Keratinocyte (primary cell): ENCODE results near the gene PRXL2B. TPM values are rescaled to one million over a fixed set of nuclear protein-coding genes. Genes with fewer than 3 reads are reported as not detected.

Source experiments
- DNase-seq: peaks from one replicate; pipeline ENCODE4 v3.0.0-alpha.2; 2011; ENCODE audit warnings: low read depth, missing footprints, low spot score
- FAIRE-seq: peaks from 2 replicates; lab custom pipeline; 2011; peaks lifted over from hg19 to GRCh38; lab: Jason Lieb, UNC
- H2AFZ ChIP-seq: 2 replicates; pipeline ENCODE4 v1.6.0; 2012; ENCODE audit warnings: low read length, control low read depth, inconsistent platforms; ENCODE audit not compliant: control insufficient read depth
- H3K27ac ChIP-seq: 2 replicates; pipeline ENCODE4 v1.5.1; 2011; ENCODE audit warnings: low read length; ENCODE audit not compliant: control insufficient read depth, insufficient read depth
- H3K27me3 ChIP-seq: 3 replicates; pipeline ENCODE4 v1.6.0; 2011; ENCODE audit warnings: low read length; ENCODE audit not compliant: control insufficient read depth, insufficient read depth; ENCODE audit errors: extremely low read depth
- H3K36me3 ChIP-seq, 2 experiments: 2 replicates in 1 of 2; 3 replicates in 1 of 2; pipeline ENCODE4 v1.5.1; 2011; ENCODE audit warnings: low read length in 2 of 2, mild to moderate bottlenecking in 1 of 2; ENCODE audit not compliant: control insufficient read depth in 2 of 2, insufficient read depth in 2 of 2; ENCODE audit errors: extremely low read depth in 1 of 2
- H3K4me1 ChIP-seq: 3 replicates; pipeline ENCODE4 v1.5.1; 2011; ENCODE audit warnings: low read length; ENCODE audit not compliant: control insufficient read depth, insufficient read depth; ENCODE audit errors: extremely low read depth
- H3K4me2 ChIP-seq: 3 replicates; pipeline ENCODE4 v1.6.0; 2011; ENCODE audit warnings: low read depth, low read length; ENCODE audit not compliant: control insufficient read depth, insufficient read depth; ENCODE audit errors: extremely low read depth
- H3K4me3 ChIP-seq, 3 experiments: fragments of 200-600 bp in 1 of 3; sonication (generic) in 1 of 3; 2 replicates in 2 of 3; 3 replicates in 1 of 3; pipeline ENCODE4 v1.5.1; 2011 to 2016; ENCODE audit warnings: low read length in 3 of 3, mild to moderate bottlenecking in 3 of 3, control low read depth in 2 of 3, inconsistent platforms in 1 of 3, low read depth in 1 of 3, mixed read lengths in 1 of 3, mixed run types in 1 of 3, moderate library complexity in 1 of 3; ENCODE audit not compliant: control insufficient read depth in 2 of 3, insufficient read depth in 2 of 3; ENCODE audit errors: extremely low read depth in 1 of 3
- H3K79me2 ChIP-seq: 2 replicates; pipeline ENCODE4 v1.6.0; 2012; ENCODE audit warnings: low read length; ENCODE audit not compliant: control insufficient read depth, insufficient read depth
- H3K9ac ChIP-seq: 3 replicates; pipeline ENCODE4 v1.6.0; 2011; ENCODE audit warnings: low read length; ENCODE audit not compliant: control insufficient read depth, insufficient read depth; ENCODE audit errors: extremely low read depth
- H3K9me1 ChIP-seq: 3 replicates; pipeline ENCODE4 v1.6.0; 2011; ENCODE audit warnings: low read length; ENCODE audit not compliant: control insufficient read depth, insufficient read depth; ENCODE audit errors: extremely low read depth
- H3K9me3 ChIP-seq: 2 replicates; pipeline ENCODE4 v1.5.1; 2012; ENCODE audit warnings: low read depth, low read length; ENCODE audit not compliant: control insufficient read depth
- H4K20me1 ChIP-seq: 3 replicates; pipeline ENCODE4 v1.6.0; 2011; ENCODE audit warnings: low read length; ENCODE audit not compliant: control insufficient read depth, insufficient read depth; ENCODE audit errors: extremely low read depth
- CTCF ChIP-seq, 3 experiments: IDR thresholded peaks in 1 of 3; conservative IDR thresholded peaks in 1 of 3; optimal IDR thresholded peaks in 1 of 3; 2 replicates in 2 of 3; 3 replicates in 1 of 3; pipeline versions ENCODE3 to v1.5.1; 2011; ENCODE audit warnings: low read length in 3 of 3, mild to moderate bottlenecking in 3 of 3, moderate library complexity in 2 of 3, control low read depth in 1 of 3, inconsistent platforms in 1 of 3; ENCODE audit not compliant: insufficient read depth in 2 of 3; ENCODE audit errors: extremely low read depth in 1 of 3
- EZH2 ChIP-seq: IDR thresholded peaks from one replicate; pipeline ENCODE4 v1.6.1; 2012; ENCODE audit warnings: inconsistent platforms, mild to moderate bottlenecking, low read length, moderate library complexity
- dilution Hi-C: fragments of 300-500 bp; cut with MboI; formaldehyde crosslinking; loops from one replicate; pipeline ENCODE4 v1.7.0; 2020; ENCODE audit warnings: low sequenced_read_pairs; ENCODE audit not compliant: extremely low pct_ligation_motif_present
- polyA plus RNA-seq, 5 experiments: library from polyadenylated mRNA; depleted of rRNA in 3 of 5; stranded (reverse) in 3 of 5; stranded (forward) in 1 of 5; unstranded in 1 of 5; fragments of >200 nt; gene quantifications; 1 replicate in 1 of 5; 2 replicates in 3 of 5; 3 replicates in 1 of 5; pipeline versions ENCODE4 v1.2.1 to v1.2.3, GENCODE V29; 2011 to 2012; ENCODE audit warnings: missing spikeins in 2 of 5, low read depth in 1 of 5, low replicate concordance in 1 of 5

Gene PRXL2B
- polyA plus RNA-seq, 1 donor (not counting 4 experiments of a cell fraction or from before 2014, with no cell fraction given): 11.4 TPM

- peak overlapping the region; percentile 82 for H3K4me2 ChIP-seq
- no peaks in the 10 kb centered on the region for H3K79me2 ChIP-seq
- dilution Hi-C loops: no loop called here
- no peak overlapping the region for H3K27ac ChIP-seq
- no peaks in the 10 kb centered on the region for H4K20me1 ChIP-seq
- DNase-seq (no peak), FAIRE-seq (no peak)
- peak overlapping the region; percentile 61 for H3K9ac ChIP-seq
- H3K9me1 ChIP-seq: no peaks in the 10 kb centered on the region
- H3K36me3 ChIP-seq: no peaks in the 10 kb centered on the region
- peaks cover 8% of the 10 kb centered on the region for H3K4me1 ChIP-seq
- no peaks in the 10 kb centered on the region for H3K27me3 ChIP-seq
- H2AFZ ChIP-seq: peak overlapping the region; percentile 77
- no peaks in the 10 kb centered on the region for H3K9me3 ChIP-seq
- H3K4me3 ChIP-seq: peak overlapping the region; percentile 59 to 70 (median 64)
- TF ChIP-seq EZH2 (no peak), CTCF (optimal IDR thresholded peaks at IDR 0.05 in 1 of 3, IDR thresholded peaks at IDR 0.05 in 1 of 3, conservative IDR thresholded peaks at IDR 0.05 in 1 of 3; ENCODE audit: extremely low read depth in 1 of 3, insufficient read depth in 2 of 3, low read length in 3 of 3) (no peak)
These were observed 688 bp downstream of the PRXL2B start for GRCh38 chr1:2587071-2587859.

GRCh38 chr1:2587860-2588571, 1.4 kb downstream of the PRXL2B start:
- H3K9ac ChIP-seq: no peak overlapping the region
- FAIRE-seq: no peak
- peak overlapping the region in 1 of 3 experiments; percentile 59 for H3K4me3 ChIP-seq

More at GRCh38 chr1:2587860-2588571, 1.4 kb downstream of the PRXL2B start:
- no peaks in the 10 kb centered on the region for H3K9me3 ChIP-seq
- no peak for TF ChIP-seq CTCF (optimal IDR thresholded peaks at IDR 0.05 in 1 of 3, IDR thresholded peaks at IDR 0.05 in 1 of 3, conservative IDR thresholded peaks at IDR 0.05 in 1 of 3; ENCODE audit: extremely low read depth in 1 of 3, insufficient read depth in 2 of 3, low read length in 3 of 3)
- no peak for TF ChIP-seq EZH2
- H3K4me1 ChIP-seq: peaks cover 8% of the 10 kb centered on the region
- H2AFZ ChIP-seq: no peak overlapping the region
- H4K20me1 ChIP-seq: no peaks in the 10 kb centered on the region
- dilution Hi-C loops: no loop called here
- no peaks in the 10 kb centered on the region for H3K79me2 ChIP-seq
- H3K27me3 ChIP-seq: no peaks in the 10 kb centered on the region
- H3K27ac ChIP-seq: no peak overlapping the region
- peak overlapping the region; percentile 82 for H3K4me2 ChIP-seq
- no peaks in the 10 kb centered on the region for H3K36me3 ChIP-seq
- H3K9me1 ChIP-seq: no peaks in the 10 kb centered on the region
- no peak for DNase-seq
